B cell (primary cell): ENCODE measurements around the gene WFDC1. TPM values are rescaled to one million over a fixed set of nuclear protein-coding genes. Genes with fewer than 3 reads are reported as not detected.

Source experiments
- ATAC-seq: fragments of 200-7000 bp; cut with Tn5 transposase; one replicate; pipeline ENCODE4 v1.10.0; 2021; ENCODE audit warnings: low read depth, mild to moderate bottlenecking, moderate number of reproducible peaks, moderate library complexity
- CTCF ChIA-PET: fragments of 350-600 bp; sonication (Branson Sonifier 250); formaldehyde crosslinking; loops from one replicate; lab custom pipeline; 2021; ENCODE audit warnings: antibody characterized with exemption, inconsistent platforms; lab: Charles Lee
- POLR2A ChIA-PET: fragments of 350-600 bp; sonication (Branson Sonifier 250); formaldehyde crosslinking; loops from one replicate; lab custom pipeline; 2021; ENCODE audit warnings: antibody characterized with exemption; lab: Charles Lee
- DNase-seq: peaks from one replicate; pipeline ENCODE4 v3.0.0; 2013
- H2AFZ ChIP-seq: 2 replicates; pipeline ENCODE4 v1.6.1; 2012; ENCODE audit warnings: mild to moderate bottlenecking, low read depth, low read length; ENCODE audit not compliant: insufficient read depth, poor library complexity, severe bottlenecking
- H3K27ac ChIP-seq, 2 donors: 1 replicate in 1 of 2; 2 replicates in 1 of 2; pipeline ENCODE4 v1.5.1; 2012 to 2013; ENCODE audit warnings: low read length in 2 of 2, mild to moderate bottlenecking in 2 of 2, moderate library complexity in 1 of 2
- H3K27me3 ChIP-seq, 4 experiments: fragments of 200-600 bp in 1 of 4; sonication (generic) in 1 of 4; replicated peaks in 1 of 4; 1 replicate in 2 of 4; 2 replicates in 2 of 4; pipeline versions ENCODE4 v1.6.1 to v1.7.0; 2013 to 2016; ENCODE audit warnings: low read length in 3 of 4, mild to moderate bottlenecking in 2 of 4, mixed read lengths in 1 of 4, moderate library complexity in 1 of 4; ENCODE audit not compliant: insufficient read depth in 4 of 4, control insufficient read depth in 3 of 4; ENCODE audit errors: control extremely low read depth in 1 of 4
- H3K36me3 ChIP-seq, 2 experiments: replicated peaks in 1 of 2; 1 replicate in 1 of 2; 2 replicates in 1 of 2; pipeline versions ENCODE4 v1.6.1 to v1.7.1; 2013; ENCODE audit warnings: low read length in 1 of 2; ENCODE audit not compliant: insufficient read depth in 2 of 2, control insufficient read depth in 1 of 2; ENCODE audit errors: control extremely low read depth in 1 of 2, extremely low read depth in 1 of 2
- H3K4me1 ChIP-seq, 2 donors: fragments of 200-600 bp in 1 of 2; sonication (generic) in 1 of 2; 1 replicate in 1 of 2; 2 replicates in 1 of 2; pipeline versions ENCODE4 v1.5.1 to v1.6.1; 2013 to 2017; ENCODE audit warnings: low read length in 2 of 2; ENCODE audit not compliant: control insufficient read depth in 2 of 2, insufficient read depth in 2 of 2
- H3K4me2 ChIP-seq: replicated peaks from 2 replicates; pipeline ENCODE3; 2012; ENCODE audit warnings: mild to moderate bottlenecking, low read depth, low read length; ENCODE audit not compliant: poor library complexity, severe bottlenecking
- H3K4me3 ChIP-seq, 5 experiments: fragments of 200-600 bp in 1 of 5; sonication (generic) in 1 of 5; 1 replicate in 3 of 5; 2 replicates in 2 of 5; pipeline versions ENCODE4 v1.5.1 to v1.7.0; 2011 to 2016; ENCODE audit warnings: low read length in 4 of 5, mild to moderate bottlenecking in 4 of 5, low read depth in 2 of 5, control low read depth in 1 of 5, moderate library complexity in 1 of 5; ENCODE audit not compliant: insufficient read depth in 1 of 5; ENCODE audit errors: control extremely low read depth in 1 of 5, extremely low read depth in 1 of 5
- H3K79me2 ChIP-seq: fragments of 200-600 bp; sonication (generic); one replicate; pipeline ENCODE4 v1.6.0; 2016; ENCODE audit warnings: low read length; ENCODE audit not compliant: control insufficient read depth, insufficient read depth
- H3K9ac ChIP-seq: fragments of 200-600 bp; sonication (generic); 2 replicates; pipeline ENCODE4 v1.6.1; 2017; ENCODE audit warnings: mild to moderate bottlenecking, low read length, moderate library complexity
- H3K9me3 ChIP-seq, 3 donors: one replicate each; pipeline versions ENCODE4 v1.6.1 to v1.7.1; 2013; ENCODE audit warnings: low read length in 2 of 3; ENCODE audit not compliant: control insufficient read depth in 2 of 3, insufficient read depth in 1 of 3; ENCODE audit errors: control extremely low read depth in 1 of 3
- H4K20me1 ChIP-seq: 2 replicates; pipeline ENCODE4 v1.6.0; 2012; ENCODE audit warnings: mild to moderate bottlenecking, low read length; ENCODE audit not compliant: insufficient read depth, control insufficient read depth, poor library complexity, severe bottlenecking
- H3K27ac Mint-ChIP-seq: one replicate; pipeline ENCODE4 v1.8.0; 2021; ENCODE audit warnings: mixed read lengths
- H3K27me3 Mint-ChIP-seq: one replicate; pipeline ENCODE4 v1.8.0; 2021; ENCODE audit warnings: mixed read lengths
- H3K4me1 Mint-ChIP-seq: one replicate; pipeline ENCODE4 v1.8.0; 2021; ENCODE audit warnings: mixed read lengths
- H3K4me3 Mint-ChIP-seq: one replicate; pipeline ENCODE4 v1.8.0; 2021; ENCODE audit warnings: mixed read lengths
- H3K9me3 Mint-ChIP-seq: one replicate; pipeline ENCODE4 v1.8.0; 2022; ENCODE audit warnings: mixed read lengths; ENCODE audit not compliant: insufficient read depth
- EZH2 ChIP-seq: IDR thresholded peaks from 2 replicates; pipeline ENCODE4 v1.6.1; 2012; ENCODE audit warnings: borderline replicate concordance, low read depth, mild to moderate bottlenecking, moderate library complexity, low read length; ENCODE audit not compliant: insufficient read depth, poor library complexity, severe bottlenecking
- WGBS: methylation state at CpG from one replicate; pipeline ENCODE4 v1.1.5; 2013; ENCODE audit warnings: missing lambda C conversion rate; ENCODE audit not compliant: insufficient coverage; 5-methylcytosine and 5-hydroxymethylcytosine counted together
- intact Hi-C: fragments of 100-400 bp; cut with micrococcal nuclease; formaldehyde crosslinking; loops from one replicate; pipeline ENCODE4 v1.10.0; 2022
- polyA plus RNA-seq: library from polyadenylated mRNA; depleted of rRNA; stranded (reverse); fragments of >200 nt; gene quantifications from 2 replicates; pipeline ENCODE4 v1.2.3, GENCODE V29; 2012
- total RNA-seq, 2 donors: library from RNA; stranded (reverse); fragments of 120-200 nt in 1 of 2; gene quantifications; 1 replicate in 1 of 2; 2 replicates in 1 of 2; pipeline versions ENCODE4 v1.2.3 to v1.2.4, GENCODE V29; 2013 to 2022
- TF ChIP-seq, protein P1 (sequence below): fragments of 200-600 bp; IDR thresholded peaks from one replicate; pipeline ENCODE4 v1.8.0; 2022; ENCODE audit warnings: antibody characterized with exemption, mild to moderate bottlenecking

The WFDC1 gene
- total and polyA plus RNA-seq, 2 donors (not counting 1 experiment from before 2014, with no cell fraction given) = not detected

DNA sequence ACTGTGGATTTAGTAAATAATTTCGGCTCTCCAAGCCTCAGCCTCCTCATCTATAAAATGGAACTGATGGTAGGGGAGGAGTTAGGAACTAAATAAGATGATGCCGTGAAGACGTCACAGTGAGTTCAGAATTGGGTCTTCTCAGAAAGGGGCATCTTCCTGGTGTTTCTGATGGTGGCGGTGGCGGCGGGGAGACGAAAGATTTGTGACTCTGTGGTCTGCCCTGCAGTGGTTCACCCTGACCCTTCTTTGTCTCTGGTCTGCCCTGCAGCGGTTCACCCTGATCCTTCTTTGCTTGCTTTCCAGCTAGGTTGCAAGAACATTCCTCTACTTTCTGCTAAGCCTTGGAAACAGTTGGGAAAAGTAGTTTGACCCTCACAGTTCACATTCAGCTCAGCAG, 34.3 kb downstream of the WFDC1 start:
- H2AFZ ChIP-seq = no peak overlapping the region
- no peaks in the 10 kb centered on the region for H3K36me3 ChIP-seq
- no peaks in the 10 kb centered on the region for H4K20me1 ChIP-seq
- no peak overlapping the region for H3K4me3 Mint-ChIP-seq
- no peak overlapping the region for H3K4me2 ChIP-seq
- ChIA-PET POLR2A (no interaction called here), CTCF (no interaction called here)
- H3K27me3 Mint-ChIP-seq = peaks cover 27% of the 10 kb centered on the region
- TF ChIP-seq EZH2 = no peak
- TF ChIP-seq, protein P1, sequence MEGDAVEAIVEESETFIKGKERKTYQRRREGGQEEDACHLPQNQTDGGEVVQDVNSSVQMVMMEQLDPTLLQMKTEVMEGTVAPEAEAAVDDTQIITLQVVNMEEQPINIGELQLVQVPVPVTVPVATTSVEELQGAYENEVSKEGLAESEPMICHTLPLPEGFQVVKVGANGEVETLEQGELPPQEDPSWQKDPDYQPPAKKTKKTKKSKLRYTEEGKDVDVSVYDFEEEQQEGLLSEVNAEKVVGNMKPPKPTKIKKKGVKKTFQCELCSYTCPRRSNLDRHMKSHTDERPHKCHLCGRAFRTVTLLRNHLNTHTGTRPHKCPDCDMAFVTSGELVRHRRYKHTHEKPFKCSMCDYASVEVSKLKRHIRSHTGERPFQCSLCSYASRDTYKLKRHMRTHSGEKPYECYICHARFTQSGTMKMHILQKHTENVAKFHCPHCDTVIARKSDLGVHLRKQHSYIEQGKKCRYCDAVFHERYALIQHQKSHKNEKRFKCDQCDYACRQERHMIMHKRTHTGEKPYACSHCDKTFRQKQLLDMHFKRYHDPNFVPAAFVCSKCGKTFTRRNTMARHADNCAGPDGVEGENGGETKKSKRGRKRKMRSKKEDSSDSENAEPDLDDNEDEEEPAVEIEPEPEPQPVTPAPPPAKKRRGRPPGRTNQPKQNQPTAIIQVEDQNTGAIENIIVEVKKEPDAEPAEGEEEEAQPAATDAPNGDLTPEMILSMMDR = no peak
- no peaks in the 10 kb centered on the region for H3K27me3 ChIP-seq
- H3K9me3 ChIP-seq = peaks cover 0 to 12% (median 0%) of the 10 kb centered on the region in 3 donors
- no peaks in the 10 kb centered on the region for H3K79me2 ChIP-seq
- no peak overlapping the region for H3K27ac ChIP-seq
- ATAC-seq (no peak), DNase-seq (no peak)
- H3K9ac ChIP-seq = no peak overlapping the region
- 93% methylated on average over 7 of the region's 8 CpGs for WGBS
- no peaks in the 10 kb centered on the region for H3K9me3 Mint-ChIP-seq
- H3K4me1 Mint-ChIP-seq = no peaks in the 10 kb centered on the region
- no peak overlapping the region for H3K27ac Mint-ChIP-seq
- intact Hi-C loops = no loop called here
- H3K4me1 ChIP-seq = no peaks in the 10 kb centered on the region
- H3K4me3 ChIP-seq = no peak overlapping the region

DNA sequence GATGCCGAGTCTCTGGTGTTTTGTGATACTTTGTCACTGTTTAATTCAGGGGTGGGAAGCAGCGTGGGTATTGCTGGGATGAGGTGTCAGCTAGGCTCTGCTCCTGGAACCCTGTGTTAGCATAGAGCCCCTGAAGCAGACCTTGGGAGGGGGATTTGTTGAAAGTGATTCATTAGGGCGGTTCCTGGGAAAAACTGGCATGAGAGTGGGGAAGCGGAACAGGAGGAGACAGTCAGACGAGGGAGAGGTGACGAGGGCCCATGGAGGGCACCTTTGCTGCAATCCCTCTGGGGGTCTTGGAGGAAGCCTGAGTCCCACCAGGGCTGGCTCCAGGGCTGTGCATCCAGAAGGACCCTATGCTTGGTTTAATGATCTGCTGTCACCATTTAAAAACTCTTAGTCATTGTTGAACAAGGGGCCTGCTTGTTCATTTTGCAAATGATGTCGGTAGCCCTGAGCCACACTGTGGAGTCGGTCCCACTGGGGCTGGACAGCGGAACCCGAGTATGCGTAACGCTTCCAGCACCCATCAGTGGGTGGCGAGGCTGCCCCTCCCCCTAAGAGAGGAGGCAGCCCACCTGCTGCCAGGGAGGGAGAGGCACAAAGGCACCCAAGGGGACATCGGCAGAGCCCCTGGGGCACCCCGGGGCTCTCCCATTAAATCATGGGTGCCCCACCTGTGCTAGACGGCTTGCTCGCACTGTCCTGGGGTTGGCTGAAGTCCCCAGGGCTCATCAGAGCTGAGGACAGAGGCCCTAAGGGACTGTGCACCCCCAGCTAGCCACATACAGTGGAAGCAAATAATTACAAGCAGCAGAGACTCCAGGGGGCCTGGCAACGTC, 35.4 kb downstream of the WFDC1 start:
- intact Hi-C loops = no loop called here
- TF ChIP-seq, protein P1 = no peak
- TF ChIP-seq EZH2 = no peak
- CTCF ChIA-PET = no interaction called here

More for the DNA sequence above, 35.4 kb downstream of the WFDC1 start:
- Mint-ChIP-seq H3K4me1 (no peaks in the 10 kb centered on the region), H3K4me3 (no peak overlapping the region), H3K27me3 (peaks cover 27% of the 10 kb centered on the region), H3K9me3 (no peaks in the 10 kb centered on the region), H3K27ac (no peak overlapping the region)
- no peak overlapping the region for H3K27ac ChIP-seq
- peaks cover 0 to 19% (median 0%) of the 10 kb centered on the region in 3 donors for H3K9me3 ChIP-seq
- H3K9ac ChIP-seq = no peak overlapping the region
- H2AFZ ChIP-seq = no peak overlapping the region
- H3K79me2 ChIP-seq = no peaks in the 10 kb centered on the region
- no peaks in the 10 kb centered on the region for H3K27me3 ChIP-seq
- no peak for DNase-seq
- WGBS = 83% methylated on average over 17 of the region's 18 CpGs
- H3K4me3 ChIP-seq = no peak overlapping the region
- no peaks in the 10 kb centered on the region for H3K4me1 ChIP-seq
- no peaks in the 10 kb centered on the region for H4K20me1 ChIP-seq
- no peaks in the 10 kb centered on the region for H3K36me3 ChIP-seq
- POLR2A ChIA-PET = no interaction called here
- no peak for ATAC-seq
- no peak overlapping the region for H3K4me2 ChIP-seq
